HepG2 (cell line): Measurements from ENCODE around the gene CD79A. TPM values are rescaled to one million over a fixed set of nuclear protein-coding genes. Genes with fewer than 3 reads are reported as not detected.

Experiments
- DR1 ChIP-seq: sonication (generic); formaldehyde crosslinking; IDR thresholded peaks from 2 replicates; pipeline ENCODE4 v1.8.0; 2021; ENCODE audit warnings: mild to moderate bottlenecking, missing genetic modification reagents, inconsistent platforms
- HMG20B ChIP-seq: conservative IDR thresholded peaks from 2 replicates; pipeline ENCODE4 v1.6.1; 2016; ENCODE audit warnings: missing genetic modification reagents, missing compliant biosample characterization
- MAFK ChIP-seq, 2 experiments: IDR thresholded peaks in 1 of 2; conservative IDR thresholded peaks in 1 of 2; 2 replicates each; pipeline ENCODE4 v1.6.1; 2011; ENCODE audit warnings: improper control_type of control experiment in 2 of 2, low read length in 2 of 2
- NFAT5 ChIP-seq: sonication (generic); formaldehyde crosslinking; IDR thresholded peaks from 2 replicates; pipeline ENCODE4 v1.4.0; 2020; ENCODE audit warnings: missing genetic modification reagents
- NONO ChIP-seq, 2 experiments: fragments of 450-650 bp in 1 of 2; sonication (generic) in 1 of 2; formaldehyde crosslinking in 1 of 2; IDR thresholded peaks in 1 of 2; conservative IDR thresholded peaks in 1 of 2; 2 replicates each; pipeline versions ENCODE4 v1.6.1 to v1.8.0; 2017 to 2022; ENCODE audit warnings: mild to moderate bottlenecking in 1 of 2, missing genetic modification reagents in 1 of 2, moderate library complexity in 1 of 2
- RXRB ChIP-seq: IDR thresholded peaks from 2 replicates; pipeline ENCODE4 v1.6.1; 2016; ENCODE audit warnings: borderline replicate concordance, missing genetic modification reagents, missing compliant biosample characterization
- SMAD1 ChIP-seq: sonication (generic); formaldehyde crosslinking; IDR thresholded peaks from 2 replicates; pipeline ENCODE4 v1.4.0; 2020; ENCODE audit warnings: missing genetic modification reagents, low read depth, mild to moderate bottlenecking, borderline replicate concordance
- SP2 ChIP-seq: sonication (generic); formaldehyde crosslinking; IDR thresholded peaks from 2 replicates; pipeline ENCODE4 v1.5.1; 2020; ENCODE audit warnings: mild to moderate bottlenecking, missing genetic modification reagents
- ZFP41 ChIP-seq: sonication (generic); formaldehyde crosslinking; IDR thresholded peaks from 2 replicates; pipeline ENCODE4 v1.4.0; 2020; ENCODE audit warnings: mild to moderate bottlenecking, missing genetic modification reagents, borderline replicate concordance
- ZNF343 ChIP-seq: sonication (generic); formaldehyde crosslinking; IDR thresholded peaks from 2 replicates; pipeline ENCODE4 v1.4.0; 2020; ENCODE audit warnings: mild to moderate bottlenecking, missing genetic modification reagents
- ZNF589 ChIP-seq: sonication (generic); formaldehyde crosslinking; conservative IDR thresholded peaks from 2 replicates; pipeline ENCODE4 v1.8.0; 2022; ENCODE audit warnings: mild to moderate bottlenecking, moderate library complexity, missing genetic modification reagents
- ZNF644 ChIP-seq: IDR thresholded peaks from 2 replicates; pipeline ENCODE4 v1.6.1; 2016; ENCODE audit warnings: low read depth
- ZSCAN21 ChIP-seq: sonication (generic); formaldehyde crosslinking; IDR thresholded peaks from 2 replicates; pipeline ENCODE4 v1.8.0; 2022; ENCODE audit warnings: mild to moderate bottlenecking, missing genetic modification reagents, moderate library complexity, borderline replicate concordance
- polyA plus RNA-seq, 8 experiments: library from polyadenylated mRNA; depleted of rRNA in 3 of 8; stranded (reverse) in 7 of 8; unstranded in 1 of 8; fragments of >200 nt; fragmentation: Illumina TruSeq in 4 of 8; extraction: Trizol in 4 of 8; gene quantifications; 2 replicates each; pipeline versions ENCODE4 v1.2.1 to v1.2.3, GENCODE V29; 2011 to 2016; ENCODE audit warnings: low read depth in 4 of 8, missing spikeins in 1 of 8, mixed read lengths in 1 of 8; ENCODE audit not compliant: insufficient read depth in 1 of 8
- total RNA-seq, 5 experiments: library from RNA; depleted of rRNA; stranded (reverse); fragments of >200 nt; fragmentation: Illumina TruSeq; extraction: Trizol; gene quantifications; 2 replicates each; pipeline ENCODE4 v1.2.3, GENCODE V29; 2016; ENCODE audit warnings: low read depth in 1 of 5
- TF ChIP-seq, protein P1 (sequence below): IDR thresholded peaks from 2 replicates; pipeline ENCODE4 v1.6.1; 2016; ENCODE audit warnings: mild to moderate bottlenecking
- TF ChIP-seq, protein P2 (sequence below): sonication (generic); formaldehyde crosslinking; IDR thresholded peaks from 2 replicates; pipeline ENCODE4 v1.5.1; 2020; ENCODE audit warnings: mild to moderate bottlenecking, missing genetic modification reagents, moderate library complexity
- TF ChIP-seq, protein P3 (sequence below): sonication (generic); formaldehyde crosslinking; IDR thresholded peaks from 2 replicates; pipeline ENCODE4 v1.8.0; 2022; ENCODE audit warnings: mild to moderate bottlenecking, missing genetic modification reagents; ENCODE audit not compliant: insufficient replicate concordance

Gene CD79A
- total and polyA plus RNA-seq, 2 of the 13 experiments (the other 11 are each of a cell fraction or from before 2014, with no cell fraction given), result 0.24 to 0.33 TPM

- TF ChIP-seq NFAT5 (no peak), NONO (IDR thresholded peaks at IDR 0.05) (no peak), NONO (CRISPR knock-in tag; conservative IDR thresholded peaks at IDR 0.05) (peak; percentile 86), HMG20B (CRISPR knock-in tag) (peak; percentile 82; the same call in 1 of the 2 replicates), SP2 (CRISPR knock-in tag) (no peak), ZSCAN21 (CRISPR knock-in tag) (peak; percentile 29; the same call in 1 of the 2 replicates), ZNF644 (CRISPR knock-in tag) (no peak), DR1 (CRISPR knock-in tag) (no peak), ZNF343 (CRISPR knock-in tag) (peak; percentile 75; the same call in 1 of the 2 replicates), MAFK (conservative IDR thresholded peaks at IDR 0.05 in 1 of 2, IDR thresholded peaks at IDR 0.05 in 1 of 2; ENCODE audit: low read length in 2 of 2) (no peak), ZFP41 (CRISPR knock-in tag) (no peak), ZNF589 (CRISPR knock-in tag) (no peak), SMAD1 (CRISPR knock-in tag) (no peak), RXRB (peak; percentile 82)
- TF ChIP-seq, protein P1, sequence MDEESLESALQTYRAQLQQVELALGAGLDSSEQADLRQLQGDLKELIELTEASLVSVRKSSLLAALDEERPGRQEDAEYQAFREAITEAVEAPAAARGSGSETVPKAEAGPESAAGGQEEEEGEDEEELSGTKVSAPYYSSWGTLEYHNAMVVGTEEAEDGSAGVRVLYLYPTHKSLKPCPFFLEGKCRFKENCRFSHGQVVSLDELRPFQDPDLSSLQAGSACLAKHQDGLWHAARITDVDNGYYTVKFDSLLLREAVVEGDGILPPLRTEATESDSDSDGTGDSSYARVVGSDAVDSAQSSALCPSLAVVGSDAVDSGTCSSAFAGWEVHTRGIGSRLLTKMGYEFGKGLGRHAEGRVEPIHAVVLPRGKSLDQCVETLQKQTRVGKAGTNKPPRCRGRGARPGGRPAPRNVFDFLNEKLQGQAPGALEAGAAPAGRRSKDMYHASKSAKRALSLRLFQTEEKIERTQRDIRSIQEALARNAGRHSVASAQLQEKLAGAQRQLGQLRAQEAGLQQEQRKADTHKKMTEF (CRISPR knock-in tag), result peak; percentile 77; the same call in 1 of the 2 replicates
- TF ChIP-seq, protein P2, sequence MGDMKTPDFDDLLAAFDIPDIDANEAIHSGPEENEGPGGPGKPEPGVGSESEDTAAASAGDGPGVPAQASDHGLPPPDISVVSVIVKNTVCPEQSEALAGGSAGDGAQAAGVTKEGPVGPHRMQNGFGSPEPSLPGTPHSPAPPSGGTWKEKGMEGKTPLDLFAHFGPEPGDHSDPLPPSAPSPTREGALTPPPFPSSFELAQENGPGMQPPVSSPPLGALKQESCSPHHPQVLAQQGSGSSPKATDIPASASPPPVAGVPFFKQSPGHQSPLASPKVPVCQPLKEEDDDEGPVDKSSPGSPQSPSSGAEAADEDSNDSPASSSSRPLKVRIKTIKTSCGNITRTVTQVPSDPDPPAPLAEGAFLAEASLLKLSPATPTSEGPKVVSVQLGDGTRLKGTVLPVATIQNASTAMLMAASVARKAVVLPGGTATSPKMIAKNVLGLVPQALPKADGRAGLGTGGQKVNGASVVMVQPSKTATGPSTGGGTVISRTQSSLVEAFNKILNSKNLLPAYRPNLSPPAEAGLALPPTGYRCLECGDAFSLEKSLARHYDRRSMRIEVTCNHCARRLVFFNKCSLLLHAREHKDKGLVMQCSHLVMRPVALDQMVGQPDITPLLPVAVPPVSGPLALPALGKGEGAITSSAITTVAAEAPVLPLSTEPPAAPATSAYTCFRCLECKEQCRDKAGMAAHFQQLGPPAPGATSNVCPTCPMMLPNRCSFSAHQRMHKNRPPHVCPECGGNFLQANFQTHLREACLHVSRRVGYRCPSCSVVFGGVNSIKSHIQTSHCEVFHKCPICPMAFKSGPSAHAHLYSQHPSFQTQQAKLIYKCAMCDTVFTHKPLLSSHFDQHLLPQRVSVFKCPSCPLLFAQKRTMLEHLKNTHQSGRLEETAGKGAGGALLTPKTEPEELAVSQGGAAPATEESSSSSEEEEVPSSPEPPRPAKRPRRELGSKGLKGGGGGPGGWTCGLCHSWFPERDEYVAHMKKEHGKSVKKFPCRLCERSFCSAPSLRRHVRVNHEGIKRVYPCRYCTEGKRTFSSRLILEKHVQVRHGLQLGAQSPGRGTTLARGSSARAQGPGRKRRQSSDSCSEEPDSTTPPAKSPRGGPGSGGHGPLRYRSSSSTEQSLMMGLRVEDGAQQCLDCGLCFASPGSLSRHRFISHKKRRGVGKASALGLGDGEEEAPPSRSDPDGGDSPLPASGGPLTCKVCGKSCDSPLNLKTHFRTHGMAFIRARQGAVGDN (CRISPR knock-in tag), result peak; percentile 88
- TF ChIP-seq, protein P3, sequence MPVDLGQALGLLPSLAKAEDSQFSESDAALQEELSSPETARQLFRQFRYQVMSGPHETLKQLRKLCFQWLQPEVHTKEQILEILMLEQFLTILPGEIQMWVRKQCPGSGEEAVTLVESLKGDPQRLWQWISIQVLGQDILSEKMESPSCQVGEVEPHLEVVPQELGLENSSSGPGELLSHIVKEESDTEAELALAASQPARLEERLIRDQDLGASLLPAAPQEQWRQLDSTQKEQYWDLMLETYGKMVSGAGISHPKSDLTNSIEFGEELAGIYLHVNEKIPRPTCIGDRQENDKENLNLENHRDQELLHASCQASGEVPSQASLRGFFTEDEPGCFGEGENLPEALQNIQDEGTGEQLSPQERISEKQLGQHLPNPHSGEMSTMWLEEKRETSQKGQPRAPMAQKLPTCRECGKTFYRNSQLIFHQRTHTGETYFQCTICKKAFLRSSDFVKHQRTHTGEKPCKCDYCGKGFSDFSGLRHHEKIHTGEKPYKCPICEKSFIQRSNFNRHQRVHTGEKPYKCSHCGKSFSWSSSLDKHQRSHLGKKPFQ, result peak; percentile 80
Observed at GRCh38 chr19:41887711-41888382, 10.8 kb downstream of the CD79A start (continued).
